Measurements from ENCODE around the gene TTLL10.

The TTLL10 gene

DNA sequence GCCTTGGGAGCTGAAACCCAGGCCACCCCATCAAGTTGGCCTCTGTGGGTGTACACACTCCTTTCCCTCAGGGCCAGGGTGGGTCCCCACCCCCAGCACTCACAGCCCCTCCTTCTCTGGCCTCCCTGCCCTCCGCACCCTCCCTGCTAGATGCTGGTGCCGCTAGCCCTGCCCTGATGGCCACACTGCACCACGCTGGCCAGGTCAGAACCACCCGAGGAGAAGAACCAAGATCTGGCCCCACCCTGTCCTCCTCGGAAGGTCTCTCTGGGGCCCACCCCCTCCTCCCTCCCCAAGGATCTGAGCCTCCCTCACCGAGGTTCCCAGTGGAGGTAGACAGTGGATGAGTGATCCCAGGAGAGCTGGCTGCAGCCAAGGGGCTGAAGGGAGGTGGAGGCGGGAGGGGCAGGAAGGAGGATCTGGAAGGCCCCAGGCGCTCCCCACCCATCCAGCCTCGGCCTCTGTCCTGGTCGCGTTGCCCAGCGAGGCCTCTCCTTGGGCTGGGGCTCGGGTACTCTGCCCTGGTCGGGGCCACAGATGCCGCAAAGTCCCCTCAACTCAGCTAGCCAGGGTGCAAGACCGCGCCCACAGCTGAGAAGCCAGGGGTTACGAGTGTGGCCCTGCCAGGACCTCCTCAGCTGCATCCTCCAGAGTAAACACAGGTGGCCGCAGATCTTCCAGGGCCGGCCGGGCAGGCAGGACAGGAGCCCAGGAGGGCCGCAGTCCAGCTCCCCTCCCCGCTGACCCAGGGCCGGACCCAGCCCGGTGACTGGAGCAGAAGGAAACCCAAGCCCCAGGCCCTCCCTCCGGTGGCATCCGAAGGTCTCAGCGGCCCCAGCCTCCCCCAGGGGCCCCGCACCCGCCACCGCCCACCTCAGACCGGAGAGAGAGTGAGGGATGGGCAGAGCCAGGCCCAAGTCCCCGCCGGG lies 63.5 kb downstream of the TTLL10 start:
- no peak for DNase-seq (ENCODE audit: low read depth)

DNA sequence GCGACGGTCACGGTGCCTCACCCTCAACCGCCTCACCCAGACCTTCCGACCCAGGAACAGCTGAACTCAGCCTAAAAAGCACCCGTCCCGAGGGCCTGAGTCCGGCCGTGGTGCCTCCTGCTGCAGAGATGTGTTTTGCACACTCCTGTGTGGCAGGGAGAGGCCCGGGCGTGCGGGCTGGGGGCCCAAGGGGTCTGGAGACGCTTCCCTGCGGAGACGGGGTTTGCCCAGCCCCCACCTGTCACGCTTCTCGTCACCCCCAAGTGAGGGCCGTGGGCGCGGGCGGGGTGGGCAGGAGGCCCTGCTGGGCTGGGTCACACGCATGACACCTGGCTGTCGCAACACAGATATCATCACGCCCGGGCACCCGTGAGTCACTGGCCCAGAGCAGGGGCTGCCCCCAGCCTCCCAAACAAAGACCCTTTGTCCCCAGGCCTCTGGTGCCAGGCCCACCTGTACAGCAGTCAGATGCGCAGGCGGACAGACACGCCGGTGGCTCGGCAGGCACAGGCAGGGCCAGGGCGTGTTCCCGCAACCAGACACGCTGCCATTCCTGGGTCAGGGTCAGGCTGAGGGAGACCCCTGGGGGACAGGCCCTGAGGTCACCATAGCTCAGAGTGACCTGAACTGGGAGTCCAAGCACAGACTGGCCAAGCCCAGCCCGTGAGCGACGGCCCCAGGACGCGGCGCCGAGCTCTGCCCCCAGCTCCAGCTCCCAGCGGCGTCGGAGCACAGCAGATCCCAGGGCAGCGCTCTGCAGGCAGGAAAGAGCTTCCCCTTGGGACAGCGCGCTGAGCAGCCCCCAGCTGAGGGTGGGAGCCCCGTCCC lies 64.4 kb downstream of the TTLL10 start:
- no peak for DNase-seq (ENCODE audit: low read depth)

DNA sequence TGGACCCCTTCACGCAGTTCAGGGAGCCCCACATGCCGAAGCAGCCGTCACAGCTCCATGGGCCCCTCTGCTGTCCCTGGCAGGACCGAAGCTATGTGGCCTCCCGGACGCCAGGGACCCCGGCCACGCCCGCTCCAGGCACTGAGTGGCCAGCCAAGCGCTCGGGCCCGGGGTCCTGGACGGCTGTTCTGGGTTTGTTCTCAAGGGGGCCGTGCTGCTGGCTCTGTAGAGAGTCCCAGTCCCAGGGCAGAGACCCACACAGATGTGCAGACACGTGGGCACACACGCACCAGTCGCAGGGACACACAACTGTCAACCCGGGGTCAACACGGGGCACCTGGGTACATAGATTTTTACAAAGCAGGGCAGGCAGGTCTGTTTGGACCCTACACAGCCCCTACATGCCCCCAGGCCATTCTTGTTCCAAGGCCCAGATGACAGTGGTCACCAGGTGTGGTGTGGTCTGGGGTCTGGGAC lies 65.1 kb downstream of the TTLL10 start:
- no peak for DNase-seq (ENCODE audit: low read depth)

DNA sequence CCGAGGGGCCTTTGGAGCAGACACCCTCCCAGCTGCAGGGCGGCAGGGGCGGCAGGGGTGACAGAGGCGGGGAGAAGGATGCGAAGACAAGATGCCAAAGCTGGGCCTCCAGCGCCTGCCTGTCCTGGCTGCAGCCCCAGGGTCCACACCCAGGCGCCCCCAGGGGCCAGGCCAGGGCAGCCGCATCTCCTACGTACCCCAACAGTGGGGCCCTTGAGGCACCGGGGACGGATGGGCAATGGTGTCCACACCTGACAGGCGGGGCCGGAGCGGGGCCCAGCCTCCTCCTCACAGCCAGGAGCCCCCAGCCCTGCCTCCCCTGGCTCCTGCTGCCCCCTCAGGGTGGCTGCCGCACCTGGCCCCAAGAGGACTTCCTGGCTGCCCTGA lies 65.5 kb downstream of the TTLL10 start:
- DNase-seq (ENCODE audit: low read depth): no peak

DNA sequence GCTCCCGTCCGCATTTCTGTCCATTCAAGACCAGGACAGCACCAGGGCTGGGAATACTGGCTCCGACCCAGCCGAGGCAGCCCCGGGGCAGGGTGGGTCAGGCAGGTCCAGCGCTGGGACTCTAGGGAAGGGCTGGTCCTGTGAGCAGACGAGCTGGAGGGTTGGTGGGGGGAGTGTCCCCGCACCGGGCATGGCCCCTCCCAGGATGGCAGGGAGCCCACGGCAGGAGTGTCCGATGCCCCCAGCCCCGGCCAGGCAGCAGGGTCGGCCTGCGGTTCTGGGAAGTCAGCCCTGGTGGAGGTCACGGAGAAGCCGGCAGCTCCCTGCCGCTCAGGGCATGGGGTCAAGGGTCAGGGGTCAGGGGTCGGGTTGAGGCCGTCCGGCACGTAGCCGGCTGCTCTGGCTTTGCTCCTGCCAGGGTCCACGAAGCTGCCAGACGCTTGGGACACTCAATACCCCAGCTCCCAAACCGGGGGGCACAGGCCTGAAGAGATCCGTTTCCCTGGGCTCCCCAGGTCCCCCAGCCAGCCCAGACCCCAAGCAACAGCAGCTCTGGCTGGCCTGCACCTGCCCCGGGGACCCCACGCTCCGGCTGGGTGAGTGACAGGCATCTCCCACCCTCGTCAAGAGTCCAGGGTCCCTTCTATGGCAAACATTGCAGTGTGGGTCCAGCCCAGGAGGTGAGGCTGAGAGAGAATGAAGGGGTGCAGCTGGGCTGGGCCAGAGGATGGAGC lies 66.1 kb downstream of the TTLL10 start:
- no peak for DNase-seq (ENCODE audit: low read depth)

DNA sequence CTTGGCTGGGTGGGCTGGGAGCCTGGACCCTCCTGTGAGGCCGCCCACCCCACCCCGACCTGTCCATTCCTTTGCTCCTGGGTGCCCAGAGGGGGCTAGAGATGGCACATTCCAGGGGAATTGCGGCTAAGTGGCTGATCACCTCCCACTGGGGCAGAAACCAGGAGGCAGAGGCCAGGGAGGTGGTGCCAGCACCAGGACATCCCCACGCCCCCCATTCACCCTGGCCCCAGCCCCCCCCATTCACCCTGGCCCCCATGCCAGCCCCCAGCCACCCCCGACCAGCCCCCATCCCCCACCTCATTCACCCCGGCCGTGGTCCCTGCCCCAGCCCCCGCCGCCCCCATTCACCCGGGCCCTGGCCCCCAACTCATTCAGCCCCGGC lies 66.7 kb downstream of the TTLL10 start:
- no peak for DNase-seq (ENCODE audit: low read depth)

DNA sequence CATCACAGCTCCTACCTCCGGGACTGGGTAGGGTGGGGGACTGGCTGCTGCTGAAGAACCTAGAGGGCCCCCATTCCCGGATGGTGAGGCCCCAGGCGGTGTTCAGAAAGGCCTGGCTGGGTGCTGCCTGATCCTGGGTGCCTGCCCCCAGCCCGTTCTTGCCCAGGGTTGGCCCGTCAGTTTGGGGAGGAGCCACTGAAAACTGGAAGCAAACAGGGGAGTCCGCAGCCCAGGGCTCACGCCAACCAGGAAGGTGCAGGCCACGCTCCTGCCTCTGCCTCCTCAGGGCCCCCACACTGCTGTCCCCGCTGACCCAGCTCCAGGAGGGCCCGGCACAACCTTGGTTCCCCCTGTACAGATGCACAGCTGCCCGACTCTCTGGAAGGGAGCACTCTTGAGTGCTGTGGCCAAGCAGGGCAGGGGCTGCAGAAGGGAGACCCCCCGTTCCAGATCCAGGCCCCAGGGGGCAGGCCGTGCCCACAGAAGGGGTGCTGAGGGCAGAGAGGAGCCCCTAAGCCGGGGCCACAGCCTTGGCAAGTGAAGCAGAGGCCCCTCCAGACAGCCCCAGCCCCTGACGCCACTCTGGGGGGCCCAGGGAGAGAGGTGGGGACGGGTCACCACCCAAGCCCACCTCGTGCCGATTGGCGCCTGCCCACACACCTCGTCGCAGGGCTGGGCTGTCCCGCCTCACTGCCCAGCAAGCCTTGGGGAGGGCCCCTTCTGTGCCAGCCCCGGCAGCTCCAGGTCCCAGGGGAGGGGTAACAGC lies 67.3 kb downstream of the TTLL10 start:
- DNase-seq (ENCODE audit: low read depth): no peak

DNA sequence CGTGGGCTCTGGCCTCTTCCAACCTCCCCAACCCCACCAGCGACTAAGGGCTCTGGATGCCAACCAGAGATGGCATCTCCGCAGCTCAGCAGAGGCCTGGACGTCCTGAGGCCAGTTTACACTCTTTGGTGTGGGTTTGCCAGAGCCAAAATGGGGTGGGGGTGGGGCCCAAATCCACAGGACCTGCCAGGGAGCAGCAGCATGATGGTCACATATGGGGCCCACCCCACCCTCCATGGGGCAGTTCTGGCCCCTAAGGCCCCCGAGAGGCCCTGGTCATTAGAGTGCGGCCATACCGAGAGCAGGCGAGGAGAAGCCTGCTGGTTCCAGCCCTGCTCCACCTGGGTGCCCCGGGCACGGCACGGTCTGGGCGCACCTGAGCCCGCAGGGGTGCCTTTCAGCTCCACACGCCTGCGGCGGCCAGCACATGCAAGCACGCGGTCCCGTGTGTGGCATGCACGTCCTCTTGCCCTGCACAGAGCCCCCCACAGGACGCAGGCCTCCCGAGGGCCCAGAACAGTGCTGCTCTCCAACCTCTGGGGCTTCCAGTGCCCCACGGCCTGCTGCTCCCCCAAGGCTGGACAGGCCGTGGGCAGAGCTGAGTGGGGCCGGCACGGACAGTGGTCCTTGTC lies 68.0 kb downstream of the TTLL10 start:
- DNase-seq (ENCODE audit: low read depth): no peak

DNA sequence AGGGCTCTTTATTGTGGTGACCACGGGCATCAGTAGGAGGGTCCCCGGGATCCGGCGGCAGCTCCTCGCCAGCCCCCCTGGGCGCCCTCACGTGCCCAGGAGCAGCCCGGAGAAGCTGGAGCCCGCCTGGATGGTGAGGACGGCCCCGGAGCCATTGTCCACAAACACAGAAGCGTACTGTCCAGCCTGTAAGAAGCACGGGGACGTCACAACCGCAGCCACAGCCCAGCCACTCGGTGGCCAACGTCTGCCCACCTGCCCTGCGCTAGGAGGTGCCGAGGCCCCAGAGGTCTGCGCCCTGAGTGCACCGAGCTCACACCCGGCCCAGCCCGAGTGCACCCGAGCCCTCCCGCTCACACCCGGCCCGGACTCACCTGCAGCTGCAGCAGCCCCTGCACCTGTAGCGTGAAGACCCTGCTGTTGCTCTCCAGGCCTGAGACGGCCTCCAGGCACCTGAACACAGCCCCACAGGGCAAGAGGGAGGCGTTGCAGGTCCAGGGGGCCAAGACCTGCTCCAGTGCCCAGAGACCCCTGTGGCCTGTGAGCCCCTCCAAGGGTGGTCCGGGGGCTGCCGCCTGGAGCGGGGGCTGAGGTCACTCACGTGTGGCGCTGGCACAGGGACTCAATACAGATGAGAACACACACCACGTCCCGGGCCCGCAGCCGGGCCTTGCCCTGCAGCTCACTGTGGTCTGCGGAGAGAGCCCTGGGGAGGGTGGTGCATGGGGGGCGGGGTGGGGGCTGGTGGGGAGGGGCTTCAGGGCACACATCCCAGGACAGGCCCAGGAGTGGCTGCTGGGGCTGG lies 69.0 kb downstream of the TTLL10 start:
- no peak for DNase-seq (ENCODE audit: low read depth)

DNA sequence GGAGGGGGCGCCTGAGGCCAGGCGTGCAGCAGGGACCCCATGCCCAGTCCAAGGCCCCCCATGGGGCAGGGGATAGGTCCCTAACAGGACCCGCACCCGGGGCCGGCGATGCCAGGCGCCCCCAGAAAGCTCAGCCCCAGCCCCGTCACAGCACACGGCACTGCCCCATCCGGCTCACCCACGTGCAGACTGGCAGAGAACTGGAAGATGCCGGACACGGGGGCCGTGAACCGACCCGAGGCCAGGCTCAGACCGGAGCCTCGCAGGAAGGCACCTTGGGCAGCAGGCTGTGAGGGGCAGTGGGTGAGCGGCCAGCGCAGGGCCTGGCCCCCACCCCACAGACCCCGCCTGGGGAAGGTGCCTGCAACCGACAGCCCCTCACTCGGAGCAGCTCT lies 69.6 kb downstream of the TTLL10 start:
- no peak for DNase-seq (ENCODE audit: low read depth)

DNA sequence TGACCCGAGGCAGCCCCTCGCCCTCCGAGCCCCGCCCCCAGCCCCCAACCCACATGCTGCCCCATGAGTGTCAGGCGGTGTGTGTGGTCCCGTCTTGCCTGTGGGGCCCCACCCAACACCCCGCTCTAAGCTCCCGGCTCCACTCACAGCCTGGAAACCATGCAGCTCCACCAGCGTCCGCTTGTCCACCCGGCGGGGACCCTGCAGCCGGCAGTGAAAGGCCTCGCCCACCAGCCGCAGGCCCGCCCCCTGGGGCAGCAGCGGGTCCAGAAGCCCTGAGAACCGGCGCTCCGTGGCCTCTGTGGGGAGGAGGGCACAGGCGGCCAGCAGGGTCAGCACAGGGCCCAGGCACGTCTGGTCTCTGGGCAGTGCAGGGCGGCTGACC lies 70.1 kb downstream of the TTLL10 start:
- DNase-seq (ENCODE audit: low read depth): no peak

DNA sequence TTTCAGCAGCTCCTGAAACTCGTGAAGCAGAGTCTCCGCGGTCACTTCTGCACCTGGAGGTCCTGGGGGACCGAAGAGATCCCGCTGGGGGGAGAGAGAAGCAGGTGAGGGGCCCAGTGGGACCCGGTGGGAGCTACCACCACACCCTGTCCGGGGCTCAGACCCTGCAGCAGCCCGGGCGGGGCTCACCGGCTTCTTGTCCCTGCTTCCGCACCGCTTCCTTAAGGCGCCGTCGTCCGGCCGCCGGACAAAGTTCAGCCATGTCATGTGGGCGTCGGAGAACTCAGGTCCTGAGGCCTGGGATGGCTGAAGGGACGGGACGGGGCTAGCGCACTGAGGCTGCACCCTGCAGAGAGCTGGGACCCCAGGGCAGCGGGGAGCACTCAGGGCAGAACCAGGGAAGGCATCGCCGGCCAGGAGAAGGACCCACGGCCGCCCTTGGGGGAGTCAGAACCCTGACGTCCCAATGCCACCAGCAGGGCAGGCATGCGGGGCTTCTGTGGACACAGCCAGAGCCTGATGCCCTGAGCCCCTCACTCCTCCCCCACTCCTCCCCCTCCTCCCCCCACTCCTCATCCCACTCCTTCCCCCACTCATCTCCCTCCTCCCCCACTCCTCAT lies 70.6 kb downstream of the TTLL10 start:
- no peak for DNase-seq (ENCODE audit: low read depth)

DNA sequence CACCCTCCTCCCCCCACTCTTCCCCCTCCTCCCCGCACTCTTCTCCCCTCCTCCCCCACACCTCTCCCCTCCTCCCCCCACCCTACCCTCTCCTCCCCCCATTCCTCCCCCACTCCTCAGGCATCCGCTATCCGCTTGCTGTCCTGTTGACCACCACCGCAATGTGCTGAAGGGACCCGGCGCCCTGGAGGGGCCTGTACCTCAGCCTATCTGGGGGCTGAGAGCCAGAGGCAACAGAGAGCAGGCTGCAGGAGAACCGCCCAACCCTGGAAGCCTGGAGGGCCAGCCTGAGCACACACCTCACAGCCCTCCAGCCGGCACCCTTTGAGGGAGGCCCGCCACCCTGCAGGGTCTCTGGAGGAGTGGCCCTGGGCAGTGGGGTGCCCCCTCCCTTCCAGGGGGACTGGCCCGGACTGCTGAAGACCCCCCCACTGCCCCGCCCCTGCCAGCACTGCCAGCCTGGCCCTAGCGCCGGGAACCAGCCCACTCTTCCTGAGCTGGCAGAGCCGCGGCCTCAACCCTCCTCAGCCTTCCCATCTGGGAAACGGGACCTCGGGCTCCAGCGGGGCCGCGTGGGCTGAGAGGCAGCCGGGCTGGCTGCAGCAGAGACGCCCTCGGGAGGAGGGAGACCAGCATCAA lies 71.6 kb downstream of the TTLL10 start:
- no peak for DNase-seq (ENCODE audit: low read depth)

DNA sequence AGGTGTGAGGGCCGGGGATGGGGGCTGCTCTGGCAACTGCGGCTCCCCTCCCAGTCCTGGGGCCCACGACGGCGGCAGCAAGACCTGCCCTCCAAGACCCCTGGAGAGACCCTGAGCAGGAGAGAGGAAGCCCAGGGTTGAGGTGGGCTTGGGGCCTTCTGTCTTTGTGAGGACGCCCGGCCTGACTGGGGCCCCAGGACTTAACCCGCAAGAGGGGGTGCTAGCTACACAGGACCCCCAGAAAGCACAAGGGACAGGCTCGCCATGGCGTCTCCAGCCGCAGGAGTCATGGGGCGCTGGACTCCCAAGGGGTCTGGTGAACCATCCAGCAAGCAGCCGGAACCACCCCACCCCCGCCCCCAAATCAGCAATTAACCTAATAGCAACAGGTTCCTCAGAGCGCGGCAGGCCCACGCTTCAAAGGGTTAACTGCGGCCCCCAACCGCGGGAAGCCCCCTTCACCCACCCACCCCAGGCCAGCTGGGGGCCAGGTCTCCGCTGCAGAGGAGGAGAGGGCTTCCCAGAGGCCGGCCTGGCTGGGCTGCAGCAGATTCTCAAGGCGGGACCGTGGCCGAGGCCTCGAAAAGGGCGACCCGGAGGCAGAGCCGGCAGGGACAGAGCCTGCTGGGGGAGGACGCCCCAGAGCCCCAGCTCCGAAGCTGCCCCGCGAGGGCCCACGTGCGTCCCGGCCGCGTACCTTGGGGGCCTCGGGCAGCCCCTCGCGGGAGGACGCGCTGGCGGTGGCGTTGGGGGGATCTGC lies 72.3 kb downstream of the TTLL10 start:
- no peak for DNase-seq (ENCODE audit: low read depth)

DNA sequence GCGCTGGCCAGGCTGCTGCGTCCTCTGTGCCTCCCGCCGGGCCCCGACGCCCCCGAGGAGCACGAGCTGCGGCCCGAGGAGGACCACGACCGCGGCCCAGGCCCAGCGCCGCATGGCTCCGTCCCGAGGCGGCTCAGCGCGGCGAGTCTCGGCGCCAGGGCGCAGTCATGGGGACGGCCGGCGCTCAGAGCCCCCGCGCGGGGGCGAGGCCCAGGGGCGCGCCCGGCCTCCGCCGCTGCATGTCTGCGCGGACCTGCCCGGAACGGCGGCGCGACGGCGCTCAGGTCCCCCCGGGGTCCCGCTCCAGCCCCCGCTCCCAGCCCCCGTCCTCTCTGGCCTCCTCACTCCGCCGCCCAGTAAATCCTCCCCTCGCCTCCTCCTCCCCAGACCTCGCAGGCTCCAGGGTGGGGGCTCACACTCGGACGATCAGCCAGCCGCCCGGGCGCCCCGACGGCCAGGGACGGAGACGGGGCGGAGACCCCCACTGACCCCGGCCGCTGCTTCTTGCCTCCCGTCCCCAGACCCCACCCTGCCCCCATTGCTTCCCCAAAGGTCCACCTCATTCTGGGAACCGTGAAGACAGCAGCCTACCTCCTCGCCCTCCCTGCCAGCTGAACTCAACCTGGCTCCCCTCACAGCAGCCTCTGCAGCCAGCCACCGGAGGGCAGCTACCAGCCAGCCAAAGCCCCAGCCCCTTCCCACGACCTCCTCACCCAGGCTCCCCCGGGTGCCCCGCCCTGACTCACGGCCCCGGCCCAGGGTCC lies 73.1 kb downstream of the TTLL10 start, which contains the start of gene C1QTNF12:
TSS of gene C1QTNF12 (minus strand) at position 146 of the 764 bp plus-strand sequence. CDS start at position 114, 32 bp downstream.
- no peak for DNase-seq (ENCODE audit: low read depth)

DNA sequence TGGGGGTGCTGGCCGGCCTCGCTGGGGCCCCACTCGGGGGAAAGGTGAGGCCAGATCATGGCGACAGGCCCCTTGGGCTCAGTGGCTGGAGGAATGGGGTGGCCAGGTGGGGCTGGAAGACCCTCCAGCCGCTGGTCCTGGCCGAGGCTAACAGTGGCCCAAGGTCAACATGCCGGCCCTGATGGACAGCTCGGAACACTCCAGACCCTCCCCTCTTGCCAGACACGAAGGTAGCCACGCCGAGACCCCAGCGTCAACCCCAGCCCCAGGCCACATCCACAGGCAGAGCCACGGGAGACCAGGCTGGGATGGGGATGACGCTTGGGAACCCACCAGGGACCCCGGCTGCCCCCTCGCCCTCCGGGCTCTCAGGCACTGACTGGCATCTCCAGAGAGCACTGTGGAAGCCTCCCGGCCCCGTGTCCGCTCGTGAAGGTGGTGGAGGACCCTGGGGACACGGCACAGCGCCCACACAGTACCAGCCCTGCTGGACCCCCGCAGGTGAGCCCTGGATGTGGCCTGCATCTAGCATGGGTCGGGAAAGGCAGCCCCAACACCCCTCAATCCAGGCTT lies 73.7 kb downstream of the TTLL10 start:
- DNase-seq (ENCODE audit: low read depth): no peak

All from stimulated activated CD8-positive, alpha-beta memory T cell treated with anti-CD3 and anti-CD28 coated beads, Interleukin-7, amount 100 ng/mL, for 24 hours (primary cell).